NOMO-1 treated with DMSO at 0.1 percent for 48 hours (cell line): Measurements from ENCODE around the gene AADACL2.

ENCODE experiments used
- DNase-seq: peaks from one replicate; lab custom pipeline; 2025; ENCODE audit not compliant: unreplicated experiment; lab: John Stamatoyannopoulos, UW

AADACL2 gene

DNA sequence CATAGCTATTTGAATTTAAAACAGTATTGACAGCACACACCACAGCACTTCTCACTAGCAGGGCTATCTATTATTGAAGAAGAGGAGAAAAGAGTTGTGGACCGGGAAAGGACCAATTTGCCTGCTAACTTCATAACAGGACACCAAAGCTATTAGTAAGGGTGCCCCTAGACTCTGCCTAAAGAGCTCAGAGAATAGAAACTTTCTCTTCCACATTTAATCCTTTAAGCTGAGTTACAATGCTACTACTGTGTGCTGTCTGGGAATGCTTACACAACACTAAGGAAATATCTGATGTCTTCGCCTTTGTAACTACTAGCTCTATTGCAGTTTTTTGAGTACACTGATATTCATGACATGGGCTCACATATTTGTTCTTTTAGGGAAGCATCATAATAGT lies 66.7 kb downstream of the AADACL2 start:
- DNase-seq, result no peak

DNA sequence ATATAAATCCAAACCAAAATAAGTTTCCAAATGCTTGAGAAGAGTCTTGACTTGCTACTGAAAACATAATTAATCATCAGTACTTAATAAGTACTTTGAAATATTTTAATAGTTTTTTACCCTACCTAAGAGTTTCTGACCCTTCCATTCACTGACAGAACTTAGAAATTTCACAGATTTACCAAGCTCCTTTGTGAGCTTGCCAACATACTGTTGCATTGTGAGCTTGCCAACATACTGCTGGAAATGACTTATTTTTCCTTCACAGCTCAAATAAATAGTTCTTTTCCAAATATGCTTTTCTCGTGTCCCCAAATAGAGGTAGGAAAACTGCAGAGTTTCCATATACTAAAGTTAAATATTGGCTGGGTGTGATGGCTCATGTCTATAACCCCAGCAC lies 70.5 kb downstream of the AADACL2 start:
- no peak for DNase-seq

DNA sequence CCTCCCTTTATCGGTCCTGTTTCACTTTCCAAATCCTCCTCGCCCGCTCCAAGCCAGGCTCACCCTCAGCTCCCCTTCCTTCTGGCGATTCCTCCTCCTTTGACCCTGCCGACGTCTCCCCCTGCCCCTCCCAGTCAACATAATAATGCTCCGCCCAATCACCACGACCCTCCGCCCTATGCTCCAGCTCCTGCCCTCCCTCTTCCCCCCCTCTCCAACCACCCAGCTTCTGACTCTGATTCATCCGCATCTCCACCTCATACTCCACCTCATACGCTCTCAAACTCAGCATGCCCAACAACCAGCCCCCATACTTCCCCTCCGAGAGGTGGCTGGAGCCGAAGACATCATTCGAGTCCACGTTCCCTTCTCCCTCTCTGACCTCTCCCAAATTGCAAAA lies 73.1 kb downstream of the AADACL2 start:
- DNase-seq, result no peak
